Calu3 (cell line): ENCODE results near the gene SOX12. TPM values are rescaled to one million over a fixed set of nuclear protein-coding genes. Genes with fewer than 3 reads are reported as not detected.

Source experiments
- Bru-seq: library from RNA; stranded (reverse); fragments of 400-500 nt; gene quantifications from one replicate; lab custom pipeline; 2021; lab: Mats Ljungman, UMichigan
- BruChase-seq, 2 experiments: library from RNA; stranded (reverse); fragments of 400-500 nt; gene quantifications; one replicate each; lab custom pipeline; 2021; lab: Mats Ljungman, UMichigan
- BruUV-seq: library from RNA; stranded (reverse); fragments of 400-500 nt; replicated peaks from 2 replicates; lab custom pipeline; 2021; lab: Mats Ljungman, UMichigan
- CTCF ChIA-PET: fragments of 300-600 bp; sonication (Branson Sonifier 250); formaldehyde crosslinking; loops from one replicate; lab custom pipeline; 2022; ENCODE audit warnings: antibody characterized with exemption; lab: Charles Lee
- DNase-seq: peaks from one replicate; pipeline ENCODE4 v3.0.0; 2022
- H3K27ac Mint-ChIP-seq: one replicate; pipeline ENCODE4 v1.8.0; 2022; ENCODE audit warnings: mixed read lengths; ENCODE audit not compliant: unreplicated experiment
- H3K27me3 Mint-ChIP-seq: one replicate; pipeline ENCODE4 v1.8.0; 2022; ENCODE audit warnings: mixed read lengths; ENCODE audit not compliant: unreplicated experiment
- H3K36me3 Mint-ChIP-seq: one replicate; pipeline ENCODE4 v1.8.0; 2022; ENCODE audit warnings: mild to moderate bottlenecking, moderate library complexity, mixed read lengths; ENCODE audit not compliant: insufficient read depth, unreplicated experiment
- H3K4me1 Mint-ChIP-seq: one replicate; pipeline ENCODE4 v1.8.0; 2022; ENCODE audit warnings: mild to moderate bottlenecking, low read depth, mixed read lengths; ENCODE audit not compliant: unreplicated experiment
- H3K4me3 Mint-ChIP-seq: one replicate; pipeline ENCODE4 v1.8.0; 2022; ENCODE audit warnings: mild to moderate bottlenecking, low read depth, moderate library complexity, mixed read lengths; ENCODE audit not compliant: unreplicated experiment
- H3K9me3 Mint-ChIP-seq: one replicate; pipeline ENCODE4 v1.8.0; 2022; ENCODE audit warnings: low read depth, mixed read lengths; ENCODE audit not compliant: unreplicated experiment
- CTCF ChIP-seq: fragments of 200-600 bp; IDR thresholded peaks from one replicate; pipeline ENCODE4 v1.8.0; 2022; ENCODE audit warnings: antibody characterized with exemption; ENCODE audit not compliant: unreplicated experiment
- intact Hi-C: fragments of 100-400 bp; cut with micrococcal nuclease; formaldehyde crosslinking; loops from one replicate; pipeline ENCODE4 v1.10.0; 2022; ENCODE audit not compliant: unreplicated experiment
- long read RNA-seq: library from polyadenylated mRNA; stranded (forward); transcript quantifications from one replicate; pipeline ENCODE4 v2.0.0, GENCODE V29; 2022
- total RNA-seq: library from RNA; stranded (reverse); gene quantifications from 2 replicates; pipeline ENCODE4 v1.2.3, GENCODE V29; 2022

Gene SOX12
- total RNA-seq (13.6 and 14.5 TPM in 2 replicates), Bru-seq, nascent RNA (percentile 54 among the genes with signal in this experiment), BruChase-seq, experiment 1, labeled RNA remaining after a 6-hour chase (percentile 71 among the genes with signal in this experiment), BruChase-seq, experiment 2, labeled RNA remaining after a 2-hour chase (percentile 76 among the genes with signal in this experiment)
- long read RNA-seq, full-length matches to known transcripts = 4 of 4 reads
- long read RNA-seq, partial matches to known transcripts = 0 of 4 reads
- long read RNA-seq, other reads (novel, unspliced or antisense) = 0 of 4 reads

GRCh38 chr20:325045-325888 lies at the start of gene SOX12:
Gene SOX12 (plus strand): TSS chr20:325552. CDS start chr20:325925, 373 bp downstream.
- Mint-ChIP-seq H3K27me3 (no peaks in the 10 kb centered on the region), H3K9me3 (no peaks in the 10 kb centered on the region), H3K36me3 (peaks cover 53% of the 10 kb centered on the region), H3K4me3 (peak within 1 kb of the TSS; percentile 74), H3K4me1 (peaks cover 11% of the 10 kb centered on the region), H3K27ac (peak within 1 kb of the TSS; percentile 62)
- intact Hi-C loops = no loop called here
- BruUV-seq = no TSS peak
- CTCF ChIA-PET = interaction anchor here (0.9 kb wide), 1 partner anchor 106 kb away, joined by 3 read pairs; no protein-coding TSS in a partner anchor
- no peak for TF ChIP-seq CTCF
- peak; percentile 96 for DNase-seq

GRCh38 chr20:275791-276190 lies 49.6 kb upstream of the SOX12 start:
- no peaks in the 10 kb centered on the region for H3K4me1 Mint-ChIP-seq
- H3K9me3 Mint-ChIP-seq = no peaks in the 10 kb centered on the region
- TF ChIP-seq CTCF = no peak
- no peaks in the 10 kb centered on the region for H3K27me3 Mint-ChIP-seq
- CTCF ChIA-PET = no interaction called here
- intact Hi-C loops = no loop called here
- H3K4me3 Mint-ChIP-seq = no peak overlapping the region
- no peaks in the 10 kb centered on the region for H3K36me3 Mint-ChIP-seq
- no TSS peak for BruUV-seq
- H3K27ac Mint-ChIP-seq = no peak overlapping the region
- DNase-seq = no peak

GRCh38 chr20:276620-277495 lies 48.5 kb upstream of the SOX12 start:
- no peak for TF ChIP-seq CTCF
- Mint-ChIP-seq H3K4me1 (no peaks in the 10 kb centered on the region), H3K27me3 (no peaks in the 10 kb centered on the region), H3K9me3 (no peaks in the 10 kb centered on the region), H3K27ac (no peak overlapping the region), H3K4me3 (no peak overlapping the region), H3K36me3 (no peaks in the 10 kb centered on the region)
- intact Hi-C loops = no loop called here
- no peak for DNase-seq
- CTCF ChIA-PET = no interaction called here
- no TSS peak for BruUV-seq

- CTCF ChIA-PET = no interaction called here
- Mint-ChIP-seq H3K4me1 (no peaks in the 10 kb centered on the region), H3K36me3 (no peaks in the 10 kb centered on the region), H3K9me3 (no peaks in the 10 kb centered on the region), H3K27ac (no peak overlapping the region), H3K4me3 (no peak overlapping the region), H3K27me3 (no peaks in the 10 kb centered on the region)
- DNase-seq = no peak
- intact Hi-C loops = no loop called here
- TF ChIP-seq CTCF = no peak
- no TSS peak for BruUV-seq
Observed at GRCh38 chr20:277496-277781, 47.9 kb upstream of the SOX12 start.
